ENCODE measurements around the gene CLTCL1.

CLTCL1 gene

GRCh38 chr22:19207884-19208283 lies 83.6 kb downstream of the CLTCL1 start:
- no peak for TF ChIP-seq CTCF (IDR thresholded peaks at IDR 0.05)

DNA sequence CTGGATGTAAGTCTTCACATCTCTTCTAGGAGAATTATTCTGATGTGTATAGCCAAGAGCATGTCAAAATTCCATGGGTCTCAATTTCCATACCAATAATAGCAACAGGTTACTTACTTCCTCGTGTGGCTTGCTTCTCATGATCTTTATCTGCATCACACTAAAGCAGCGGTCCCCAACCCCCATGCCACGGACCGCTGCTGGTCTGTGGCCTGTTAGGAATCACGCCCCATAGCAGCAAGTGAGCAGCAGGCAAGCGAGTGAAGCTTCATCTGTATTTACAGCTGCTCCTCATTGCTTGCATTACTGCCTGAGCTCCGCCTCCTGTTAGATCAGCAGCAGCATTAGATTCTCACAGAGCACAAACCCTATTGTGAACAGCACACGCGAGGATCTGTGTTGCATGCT lies 84.1 kb downstream of the CLTCL1 start:
- no peak for TF ChIP-seq CTCF (IDR thresholded peaks at IDR 0.05)

- TF ChIP-seq CTCF (IDR thresholded peaks at IDR 0.05), result no peak
Measured at GRCh38 chr22:19206287-19206686, 85.2 kb downstream of the CLTCL1 start.

GRCh38 chr22:19204640-19205039 lies 86.9 kb downstream of the CLTCL1 start:
- TF ChIP-seq CTCF (IDR thresholded peaks at IDR 0.05), result no peak

DNA sequence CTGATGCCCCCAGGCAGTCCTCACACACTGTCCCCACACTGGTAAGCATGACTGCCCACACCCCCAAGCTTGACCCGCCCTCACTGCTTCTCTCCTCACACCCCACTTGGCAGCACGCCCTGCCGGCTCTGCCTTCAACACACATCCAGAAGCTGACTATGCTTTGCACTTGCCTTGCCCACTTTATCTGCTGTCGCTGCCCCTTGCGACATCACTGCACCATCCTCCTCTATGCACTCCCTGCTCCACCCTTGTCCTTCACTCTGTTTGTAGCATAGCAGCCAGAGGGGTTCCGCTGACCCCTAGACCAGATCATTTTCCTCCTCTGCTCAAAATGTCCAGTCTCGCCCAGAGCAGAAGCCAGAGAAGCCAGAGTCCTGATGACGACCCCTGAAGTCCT lies 87.7 kb downstream of the CLTCL1 start:
- TF ChIP-seq CTCF (IDR thresholded peaks at IDR 0.05), result no peak

DNA sequence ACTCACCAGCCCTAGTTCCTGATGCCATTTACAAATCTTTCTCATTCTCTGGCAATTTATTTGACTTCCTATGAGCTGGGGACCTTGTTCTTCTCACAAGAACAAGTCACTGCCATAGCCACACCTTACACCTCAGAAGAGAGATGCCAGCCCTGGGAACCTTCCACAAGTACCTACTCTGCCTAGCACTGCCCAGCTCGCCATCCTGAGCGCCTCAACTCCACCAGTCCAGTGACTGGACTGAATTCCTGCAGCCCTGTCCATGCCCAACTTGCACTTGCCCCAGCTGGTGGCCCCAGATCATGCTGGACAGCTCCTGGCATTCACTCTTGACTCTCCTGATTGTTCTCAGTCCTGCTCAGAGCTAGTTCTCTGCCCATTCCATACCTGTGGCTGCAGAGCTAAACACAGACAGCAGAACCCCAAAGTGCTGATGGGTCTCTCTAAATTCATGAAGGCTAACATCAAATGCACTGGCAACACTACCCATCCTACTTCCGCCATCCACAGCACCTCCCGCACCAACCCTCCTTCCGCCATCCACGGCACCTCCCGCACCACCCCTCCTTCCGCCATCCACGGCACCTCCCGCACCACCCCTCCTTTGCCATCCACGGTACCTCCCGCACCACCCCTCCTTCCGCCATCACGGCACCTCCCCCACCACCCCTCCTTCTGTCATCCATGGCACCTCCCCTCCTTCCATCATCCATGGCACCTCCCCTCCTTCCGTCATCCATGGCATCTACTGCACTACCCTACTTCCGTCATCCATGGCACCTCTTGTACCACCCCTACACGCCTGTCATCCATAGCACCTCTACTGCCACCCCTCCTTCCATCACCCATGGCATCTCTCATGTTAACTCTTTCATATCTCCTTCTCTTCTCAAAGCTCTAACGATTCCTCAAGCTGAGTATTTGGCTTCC lies 89.4 kb downstream of the CLTCL1 start:
- no peak for TF ChIP-seq CTCF (IDR thresholded peaks at IDR 0.05)

DNA sequence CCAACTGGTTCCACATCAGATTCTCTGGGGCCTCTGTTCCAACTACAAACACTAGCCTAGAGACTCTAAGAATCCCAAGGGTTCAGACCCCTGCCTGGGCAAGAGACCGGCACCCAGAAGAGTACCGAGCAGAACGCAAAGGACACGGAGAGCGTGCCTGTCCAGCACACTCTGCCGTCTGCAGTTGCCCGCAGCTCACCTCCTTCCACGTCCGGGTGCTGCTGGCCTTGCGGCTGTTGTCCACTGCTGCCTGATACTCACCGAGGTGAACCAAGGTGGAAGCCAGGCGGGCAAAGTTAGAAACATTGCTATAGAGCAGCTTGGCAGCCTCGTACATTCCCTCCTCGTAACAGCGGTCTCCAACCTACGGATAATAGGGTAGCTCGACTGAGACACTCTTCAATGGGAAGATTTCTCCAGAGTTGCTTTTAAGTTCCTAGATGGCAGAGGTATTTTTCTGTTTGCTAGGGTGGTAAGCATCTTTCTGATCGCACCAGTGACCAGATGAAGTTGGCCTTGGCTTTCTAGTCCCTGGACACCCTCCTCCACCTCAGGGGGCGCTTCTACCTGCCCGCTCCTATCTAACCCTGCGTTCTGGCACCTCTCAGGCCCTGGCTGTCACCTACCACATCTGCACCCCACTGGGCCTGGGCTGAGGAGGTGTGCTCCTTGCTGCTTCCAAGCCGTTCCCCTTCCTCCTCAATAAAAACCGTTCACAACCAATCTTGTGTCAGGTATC lies 90.2 kb downstream of the CLTCL1 start:
- no peak for TF ChIP-seq CTCF (IDR thresholded peaks at IDR 0.05)

Measured in LNCAP (cell line).